GM23248 (cell line): ENCODE results near the gene PIBF1. TPM values are rescaled to one million over a fixed set of nuclear protein-coding genes. Genes with fewer than 3 reads are reported as not detected.

Experiments
- DNase-seq: peaks from one replicate; pipeline ENCODE4 v3.0.0-alpha.2; 2015
- H2AFZ ChIP-seq: fragments of 200-600 bp; sonication (generic); 2 replicates; pipeline ENCODE4 v1.6.1; 2016; ENCODE audit warnings: antibody characterized with exemption
- H3F3A ChIP-seq: fragments of 200-600 bp; sonication (generic); 2 replicates; pipeline ENCODE4 v1.6.1; 2016; ENCODE audit warnings: mild to moderate bottlenecking, antibody characterized with exemption, mixed run types; ENCODE audit not compliant: insufficient read depth
- H3K27ac ChIP-seq: fragments of 200-600 bp; sonication (generic); 2 replicates; pipeline ENCODE4 v1.5.1; 2016; ENCODE audit warnings: mild to moderate bottlenecking
- H3K27me3 ChIP-seq: fragments of 200-600 bp; sonication (generic); replicated peaks from 2 replicates; pipeline ENCODE4 v1.6.1; 2016; ENCODE audit warnings: mild to moderate bottlenecking; ENCODE audit not compliant: insufficient read depth
- H3K36me3 ChIP-seq: fragments of 200-600 bp; sonication (generic); 2 replicates; pipeline ENCODE4 v1.6.1; 2016; ENCODE audit warnings: low read depth, mild to moderate bottlenecking
- H3K4me1 ChIP-seq: fragments of 200-600 bp; sonication (generic); 2 replicates; pipeline ENCODE4 v1.6.1; 2016; ENCODE audit warnings: mild to moderate bottlenecking; ENCODE audit not compliant: insufficient read depth
- H3K4me2 ChIP-seq: fragments of 200-600 bp; sonication (generic); one replicate; pipeline ENCODE4 v1.6.1; 2016; ENCODE audit warnings: mild to moderate bottlenecking; ENCODE audit not compliant: unreplicated experiment
- H3K4me3 ChIP-seq: fragments of 200-600 bp; sonication (generic); 2 replicates; pipeline ENCODE4 v1.5.1; 2016; ENCODE audit warnings: mild to moderate bottlenecking
- H3K79me2 ChIP-seq: fragments of 200-600 bp; sonication (generic); 2 replicates; pipeline ENCODE4 v1.6.1; 2016; ENCODE audit warnings: mild to moderate bottlenecking; ENCODE audit not compliant: insufficient read depth
- H3K9ac ChIP-seq: fragments of 200-600 bp; sonication (generic); 2 replicates; pipeline ENCODE4 v1.6.1; 2016; ENCODE audit warnings: mild to moderate bottlenecking
- H3K9me2 ChIP-seq: fragments of 200-600 bp; sonication (generic); 2 replicates; pipeline ENCODE4 v1.6.1; 2016; ENCODE audit warnings: mixed run types, mild to moderate bottlenecking, moderate library complexity; ENCODE audit not compliant: insufficient read depth
- H3K9me3 ChIP-seq: fragments of 200-600 bp; sonication (generic); one replicate; pipeline ENCODE4 v1.6.1; 2017; ENCODE audit warnings: low read depth
- H4K20me1 ChIP-seq: fragments of 200-600 bp; sonication (generic); 2 replicates; pipeline ENCODE4 v1.6.0; 2016; ENCODE audit not compliant: insufficient read depth
- EZH2 ChIP-seq: fragments of 200-600 bp; sonication (generic); IDR thresholded peaks from 2 replicates; pipeline ENCODE4 v1.6.1; 2018; ENCODE audit warnings: antibody characterized with exemption, mild to moderate bottlenecking; ENCODE audit not compliant: insufficient read depth, poor library complexity, severe bottlenecking
- EZH2phosphoT487 ChIP-seq: fragments of 200-600 bp; sonication (generic); IDR thresholded peaks from 2 replicates; pipeline ENCODE4 v1.6.1; 2018; ENCODE audit warnings: antibody characterized with exemption, moderate library complexity, mild to moderate bottlenecking, low read depth; ENCODE audit not compliant: insufficient read depth
- WGBS, 2 experiments: methylation state at CpG; one replicate each; pipeline ENCODE4 v1.1.6; 2015 to 2017; ENCODE audit warnings: low lambda C conversion rate in 2 of 2, low coverage in 1 of 2; ENCODE audit errors: missing lambda C conversion rate in 2 of 2; 5-methylcytosine and 5-hydroxymethylcytosine counted together
- in situ Hi-C: fragments of 300-500 bp; cut with MboI; formaldehyde crosslinking; loops from 2 replicates; pipeline ENCODE4 v1.15.0; 2020
- polyA plus RNA-seq: library from polyadenylated mRNA; unstranded; fragments of >200 nt; fragmentation: Nextera tagmentation; extraction: Ambion mirVana; gene quantifications from 2 replicates; pipeline ENCODE4 v1.2.1, GENCODE V29; 2016
- total RNA-seq: library from RNA; depleted of rRNA; stranded (reverse); fragments of >200 nt; shearing (Covaris generic); gene quantifications from 2 replicates; pipeline ENCODE4 v1.2.3, GENCODE V29; 2014

The PIBF1 gene
- total and polyA plus RNA-seq, 2 experiments from 2014 or later = 15.2 to 17.0 TPM

- Histone ChIP-seq H3K4me3 (no peak overlapping the region), H3K27ac (no peak overlapping the region), H2AFZ (no peak overlapping the region), H3K9me3 (no peaks in the 10 kb centered on the region), H3K79me2 (no peaks in the 10 kb centered on the region), H3K4me2 (no peak overlapping the region), H3K36me3 (no peaks in the 10 kb centered on the region), H3K27me3 (no peaks in the 10 kb centered on the region), H3K9ac (no peak overlapping the region), H3K4me1 (no peaks in the 10 kb centered on the region), H3F3A (no peaks in the 10 kb centered on the region), H3K9me2 (no peaks in the 10 kb centered on the region), H4K20me1 (no peaks in the 10 kb centered on the region)
- TF ChIP-seq EZH2phosphoT487 = no peak
- TF ChIP-seq EZH2 = no peak
- WGBS, 2 experiments = 99% methylated on average over 6 of the region's 6 CpGs
- no peak for DNase-seq
- in situ Hi-C loops = no loop called here
Observed at GRCh38 chr13:72953391-72953965, 171.5 kb downstream of the PIBF1 start.

- Histone ChIP-seq H3F3A (no peaks in the 10 kb centered on the region), H3K9ac (no peak overlapping the region)
- peak; percentile 54 for DNase-seq
Observed at GRCh38 chr13:72959643-72960042, 177.7 kb downstream of the PIBF1 start.

GRCh38 chr13:72960114-72960513 is 178.2 kb downstream of the PIBF1 start:
- H3K4me1 ChIP-seq = no peaks in the 10 kb centered on the region
- no peaks in the 10 kb centered on the region for H4K20me1 ChIP-seq
- H3K79me2 ChIP-seq = no peaks in the 10 kb centered on the region
- 96 to 99% methylated on average over 4 of the region's 4 CpGs for WGBS, 2 experiments
- H2AFZ ChIP-seq = no peak overlapping the region
- no peaks in the 10 kb centered on the region for H3K9me3 ChIP-seq
- H3K4me3 ChIP-seq = no peak overlapping the region
- H3K9me2 ChIP-seq = no peaks in the 10 kb centered on the region
- H3K4me2 ChIP-seq = no peak overlapping the region
- TF ChIP-seq EZH2 (no peak), EZH2phosphoT487 (no peak)
- H3K27me3 ChIP-seq = no peaks in the 10 kb centered on the region
- no peaks in the 10 kb centered on the region for H3F3A ChIP-seq
- in situ Hi-C loops = no loop called here
- no peak overlapping the region for H3K9ac ChIP-seq
- H3K27ac ChIP-seq = no peak overlapping the region
- DNase-seq = no peak
- no peaks in the 10 kb centered on the region for H3K36me3 ChIP-seq

More at GRCh38 chr13:72959643-72960042, 177.7 kb downstream of the PIBF1 start:
- no peak overlapping the region for H3K4me2 ChIP-seq
- no peaks in the 10 kb centered on the region for H3K4me1 ChIP-seq
- H3K36me3 ChIP-seq = no peaks in the 10 kb centered on the region
- no peaks in the 10 kb centered on the region for H3K27me3 ChIP-seq
- no peaks in the 10 kb centered on the region for H3K9me2 ChIP-seq
- H2AFZ ChIP-seq = no peak overlapping the region
- no peaks in the 10 kb centered on the region for H3K9me3 ChIP-seq
- 55 to 57% methylated on average over 1 of the region's 1 CpG for WGBS, 2 experiments
- no peak overlapping the region for H3K4me3 ChIP-seq
- no peak overlapping the region for H3K27ac ChIP-seq
- no peaks in the 10 kb centered on the region for H4K20me1 ChIP-seq
- no peak for TF ChIP-seq EZH2
- TF ChIP-seq EZH2phosphoT487 = no peak
- H3K79me2 ChIP-seq = no peaks in the 10 kb centered on the region
- in situ Hi-C loops = no loop called here

GRCh38 chr13:72960541-72960940 is 178.6 kb downstream of the PIBF1 start:
- Histone ChIP-seq H3K9me2 (no peaks in the 10 kb centered on the region), H3K9ac (no peak overlapping the region), H3F3A (no peaks in the 10 kb centered on the region), H3K79me2 (no peaks in the 10 kb centered on the region), H3K36me3 (no peaks in the 10 kb centered on the region), H4K20me1 (no peaks in the 10 kb centered on the region), H3K27ac (no peak overlapping the region), H3K9me3 (no peaks in the 10 kb centered on the region), H2AFZ (no peak overlapping the region), H3K4me2 (no peak overlapping the region), H3K27me3 (no peaks in the 10 kb centered on the region), H3K4me1 (no peaks in the 10 kb centered on the region), H3K4me3 (no peak overlapping the region)
- TF ChIP-seq EZH2 (no peak), EZH2phosphoT487 (no peak)
- DNase-seq = no peak
- in situ Hi-C loops = no loop called here

- Histone ChIP-seq H2AFZ (no peak overlapping the region), H3F3A (no peaks in the 10 kb centered on the region), H4K20me1 (no peaks in the 10 kb centered on the region), H3K4me2 (no peak overlapping the region), H3K27me3 (no peaks in the 10 kb centered on the region), H3K9me3 (no peaks in the 10 kb centered on the region), H3K27ac (no peak overlapping the region), H3K9ac (no peak overlapping the region), H3K4me3 (no peak overlapping the region), H3K9me2 (no peaks in the 10 kb centered on the region), H3K79me2 (no peaks in the 10 kb centered on the region), H3K4me1 (no peaks in the 10 kb centered on the region), H3K36me3 (no peaks in the 10 kb centered on the region)
- DNase-seq = no peak
- 45 to 56% methylated on average over 1 of the region's 1 CpG for WGBS, 2 experiments
- in situ Hi-C loops = no loop called here
- TF ChIP-seq EZH2phosphoT487 = no peak
- TF ChIP-seq EZH2 = no peak
Observed at GRCh38 chr13:72963762-72964161, 181.8 kb downstream of the PIBF1 start.
